ENCODE results near the gene DHRS9.

DNA sequence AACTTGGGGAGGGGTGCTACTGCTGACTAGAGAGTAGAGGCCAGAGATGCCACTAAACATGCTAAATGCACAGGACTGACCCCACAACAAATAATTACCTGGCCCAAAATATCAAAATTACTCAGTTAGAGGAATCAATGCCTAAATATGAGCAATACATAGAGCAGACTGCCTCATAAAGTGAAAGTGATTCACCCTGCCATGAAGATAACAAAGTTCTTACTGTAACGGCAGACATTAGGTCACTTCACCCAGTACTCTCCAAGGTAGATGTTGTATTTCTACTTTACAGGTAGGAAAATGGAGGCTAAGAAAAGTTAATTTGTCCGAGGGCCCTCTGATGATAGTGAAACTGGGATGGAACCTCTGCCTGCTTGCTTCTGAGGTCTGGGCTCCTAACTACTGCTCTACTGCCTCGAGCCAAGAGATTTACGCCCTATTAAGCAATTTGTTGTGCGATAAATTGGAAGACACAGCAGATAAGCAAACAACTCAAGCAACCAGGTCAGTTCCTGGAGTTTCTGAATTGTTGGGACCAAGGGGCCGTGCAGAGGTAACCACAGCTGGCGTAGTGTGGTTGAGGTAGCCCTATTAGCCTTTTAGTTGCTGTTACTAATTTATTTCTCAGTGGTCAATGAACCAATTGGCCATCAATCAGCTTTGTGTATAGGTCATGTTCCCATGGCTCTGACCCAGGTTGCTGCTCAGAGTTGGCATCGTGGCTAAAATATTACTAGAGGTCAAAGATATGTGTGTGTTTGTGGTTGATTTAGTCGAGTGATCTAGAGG lies 4.8 kb downstream of the DHRS9 start:
- TF ChIP-seq POLR2A (IDR thresholded peaks at IDR 0.05), result no peak
- TF ChIP-seq, protein P1, sequence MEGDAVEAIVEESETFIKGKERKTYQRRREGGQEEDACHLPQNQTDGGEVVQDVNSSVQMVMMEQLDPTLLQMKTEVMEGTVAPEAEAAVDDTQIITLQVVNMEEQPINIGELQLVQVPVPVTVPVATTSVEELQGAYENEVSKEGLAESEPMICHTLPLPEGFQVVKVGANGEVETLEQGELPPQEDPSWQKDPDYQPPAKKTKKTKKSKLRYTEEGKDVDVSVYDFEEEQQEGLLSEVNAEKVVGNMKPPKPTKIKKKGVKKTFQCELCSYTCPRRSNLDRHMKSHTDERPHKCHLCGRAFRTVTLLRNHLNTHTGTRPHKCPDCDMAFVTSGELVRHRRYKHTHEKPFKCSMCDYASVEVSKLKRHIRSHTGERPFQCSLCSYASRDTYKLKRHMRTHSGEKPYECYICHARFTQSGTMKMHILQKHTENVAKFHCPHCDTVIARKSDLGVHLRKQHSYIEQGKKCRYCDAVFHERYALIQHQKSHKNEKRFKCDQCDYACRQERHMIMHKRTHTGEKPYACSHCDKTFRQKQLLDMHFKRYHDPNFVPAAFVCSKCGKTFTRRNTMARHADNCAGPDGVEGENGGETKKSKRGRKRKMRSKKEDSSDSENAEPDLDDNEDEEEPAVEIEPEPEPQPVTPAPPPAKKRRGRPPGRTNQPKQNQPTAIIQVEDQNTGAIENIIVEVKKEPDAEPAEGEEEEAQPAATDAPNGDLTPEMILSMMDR (IDR thresholded peaks at IDR 0.05), result no peak

Measured in uterus (tissue), 2 donors.